ENCODE results near the gene ARHGEF2.
A peak's percentile ranks its signal among the peaks of the same experiment; 100 is the strongest.

ARHGEF2 gene

GRCh38 chr1:155919801-155920200 is 58.5 kb downstream of the ARHGEF2 start:
- DNase-seq (ENCODE audit: low read depth), result no peak
- Histone ChIP-seq H3K9ac (ENCODE audit: low read length) (no peak overlapping the region), H3K4me3 (ENCODE audit: low read length) (no peak overlapping the region), H3K4me1 (ENCODE audit: control insufficient read depth, insufficient read depth, low read length) (no peaks in the 10 kb centered on the region), H3K36me3 (ENCODE audit: control insufficient read depth, insufficient read depth, low read length, severe bottlenecking) (peaks cover 96% of the 10 kb centered on the region), H3K27me3 (replicated peaks; ENCODE audit: control insufficient read depth, insufficient read depth, low read length) (no peaks in the 10 kb centered on the region), H3K9me3 (ENCODE audit: control insufficient read depth, low read length) (no peaks in the 10 kb centered on the region)

- peaks cover 97% of the 10 kb centered on the region for H3K36me3 ChIP-seq (ENCODE audit: control insufficient read depth, insufficient read depth, low read length, severe bottlenecking)
- no peaks in the 10 kb centered on the region for H3K9me3 ChIP-seq (ENCODE audit: control insufficient read depth, low read length)
Observed at GRCh38 chr1:155918660-155919059, 59.7 kb downstream of the ARHGEF2 start.

GRCh38 chr1:155913969-155914757 is 64.2 kb downstream of the ARHGEF2 start:
- Histone ChIP-seq H3K9ac (ENCODE audit: low read length) (no peak overlapping the region), H3K36me3 (ENCODE audit: control insufficient read depth, insufficient read depth, low read length, severe bottlenecking) (peaks cover 75% of the 10 kb centered on the region), H3K9me3 (ENCODE audit: control insufficient read depth, low read length) (no peaks in the 10 kb centered on the region), H3K27me3 (replicated peaks; ENCODE audit: control insufficient read depth, insufficient read depth, low read length) (no peaks in the 10 kb centered on the region), H3K4me1 (ENCODE audit: control insufficient read depth, insufficient read depth, low read length) (peaks cover 17% of the 10 kb centered on the region), H3K4me3 (ENCODE audit: low read length) (no peak overlapping the region)
- peak; percentile 20 for DNase-seq (ENCODE audit: low read depth)

More at GRCh38 chr1:155918660-155919059, 59.7 kb downstream of the ARHGEF2 start:
- Histone ChIP-seq H3K9ac (ENCODE audit: low read length) (no peak overlapping the region), H3K27me3 (replicated peaks; ENCODE audit: control insufficient read depth, insufficient read depth, low read length) (no peaks in the 10 kb centered on the region), H3K4me1 (ENCODE audit: control insufficient read depth, insufficient read depth, low read length) (no peaks in the 10 kb centered on the region), H3K4me3 (ENCODE audit: low read length) (no peak overlapping the region)
- no peak for DNase-seq (ENCODE audit: low read depth)

DNA sequence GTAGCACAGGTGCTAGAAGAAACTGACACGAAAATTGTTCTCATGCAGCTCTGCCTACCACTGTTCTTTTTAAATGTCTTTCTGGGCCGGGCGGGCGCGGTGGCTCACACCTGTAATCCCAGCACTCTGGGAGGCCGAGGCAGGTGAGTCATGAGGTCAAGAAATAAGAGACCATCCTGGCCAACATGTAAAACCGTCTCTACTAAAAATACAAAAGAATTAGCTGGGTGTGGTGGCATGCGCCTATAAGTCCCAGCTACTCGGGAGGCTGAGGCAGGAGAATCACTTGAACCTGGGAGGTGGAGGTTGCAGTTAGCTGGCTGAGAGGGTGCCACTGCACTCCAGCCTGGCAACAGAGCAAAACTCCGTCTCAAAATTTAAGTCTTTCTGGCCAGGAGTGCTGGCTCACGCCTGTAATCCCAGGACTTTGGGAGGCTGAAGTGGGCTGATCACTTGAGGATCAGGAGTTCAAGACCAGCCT is 66.3 kb downstream of the ARHGEF2 start:
- Histone ChIP-seq H3K36me3 (ENCODE audit: control insufficient read depth, insufficient read depth, low read length, severe bottlenecking) (peaks cover 72% of the 10 kb centered on the region), H3K27me3 (replicated peaks; ENCODE audit: control insufficient read depth, insufficient read depth, low read length) (no peaks in the 10 kb centered on the region), H3K4me3 (ENCODE audit: low read length) (peak overlapping the region; percentile 88), H3K9me3 (ENCODE audit: control insufficient read depth, low read length) (no peaks in the 10 kb centered on the region), H3K4me1 (ENCODE audit: control insufficient read depth, insufficient read depth, low read length) (peaks cover 17% of the 10 kb centered on the region), H3K9ac (ENCODE audit: low read length) (peak overlapping the region; percentile 88)
- no peak for DNase-seq (ENCODE audit: low read depth)

GRCh38 chr1:155911156-155912055 is 66.9 kb downstream of the ARHGEF2 start, which contains the start of gene RIT1:
Gene RIT1 (minus strand): TSS chr1:155911349. CDS start chr1:155910761, 588 bp downstream.
- Histone ChIP-seq H3K4me3 (ENCODE audit: low read length) (peak within 1 kb of the TSS; percentile 88), H3K36me3 (ENCODE audit: control insufficient read depth, insufficient read depth, low read length, severe bottlenecking) (peaks cover 70% of the 10 kb centered on the region), H3K9ac (ENCODE audit: low read length) (peak within 1 kb of the TSS; percentile 88), H3K27me3 (replicated peaks; ENCODE audit: control insufficient read depth, insufficient read depth, low read length) (no peaks in the 10 kb centered on the region), H3K9me3 (ENCODE audit: control insufficient read depth, low read length) (no peaks in the 10 kb centered on the region), H3K4me1 (ENCODE audit: control insufficient read depth, insufficient read depth, low read length) (peaks cover 17% of the 10 kb centered on the region)
- peak; percentile 95 for DNase-seq (ENCODE audit: low read depth)

DNA sequence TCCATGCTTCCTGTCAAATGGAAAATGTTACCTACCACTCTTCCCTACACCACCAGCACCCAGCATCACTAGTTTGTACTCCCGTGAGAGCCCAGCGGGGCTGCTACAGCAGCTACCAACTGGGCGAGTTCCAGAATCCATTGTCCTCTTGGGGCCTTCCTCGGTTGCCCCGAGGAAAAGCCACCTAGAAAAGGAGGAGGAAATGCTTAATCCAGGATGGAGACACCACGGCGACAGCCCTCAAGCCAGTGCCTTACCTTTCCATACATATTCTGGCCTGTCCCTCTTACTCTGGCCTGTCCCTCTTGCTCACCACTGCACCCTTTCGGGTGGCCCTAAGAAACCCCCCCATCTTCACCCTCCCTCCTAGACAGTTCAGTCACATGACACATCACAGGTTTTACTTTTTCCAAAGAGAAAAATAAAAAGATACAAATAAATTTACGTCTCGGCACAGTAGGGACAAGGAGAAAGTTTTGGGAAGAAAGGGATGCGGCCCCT is 67.7 kb downstream of the ARHGEF2 start:
- H3K9ac ChIP-seq (ENCODE audit: low read length), result peak overlapping the region; percentile 88
- peak; percentile 63 for DNase-seq (ENCODE audit: low read depth)
- H3K4me1 ChIP-seq (ENCODE audit: control insufficient read depth, insufficient read depth, low read length), result peaks cover 17% of the 10 kb centered on the region
- no peaks in the 10 kb centered on the region for H3K9me3 ChIP-seq (ENCODE audit: control insufficient read depth, low read length)
- H3K4me3 ChIP-seq (ENCODE audit: low read length), result peak overlapping the region; percentile 88
- peaks cover 70% of the 10 kb centered on the region for H3K36me3 ChIP-seq (ENCODE audit: control insufficient read depth, insufficient read depth, low read length, severe bottlenecking)
- no peaks in the 10 kb centered on the region for H3K27me3 ChIP-seq (replicated peaks; ENCODE audit: control insufficient read depth, insufficient read depth, low read length)

GRCh38 chr1:155909894-155910293 is 68.5 kb downstream of the ARHGEF2 start:
- peak overlapping the region; percentile 88 for H3K4me3 ChIP-seq (ENCODE audit: low read length)
- no peaks in the 10 kb centered on the region for H3K9me3 ChIP-seq (ENCODE audit: control insufficient read depth, low read length)
- H3K4me1 ChIP-seq (ENCODE audit: control insufficient read depth, insufficient read depth, low read length), result peaks cover 17% of the 10 kb centered on the region
- no peaks in the 10 kb centered on the region for H3K27me3 ChIP-seq (replicated peaks; ENCODE audit: control insufficient read depth, insufficient read depth, low read length)
- no peak overlapping the region for H3K9ac ChIP-seq (ENCODE audit: low read length)
- DNase-seq (ENCODE audit: low read depth), result peak; percentile 60
- H3K36me3 ChIP-seq (ENCODE audit: control insufficient read depth, insufficient read depth, low read length, severe bottlenecking), result peaks cover 70% of the 10 kb centered on the region

- Histone ChIP-seq H3K4me1 (ENCODE audit: control insufficient read depth, insufficient read depth, low read length) (no peaks in the 10 kb centered on the region), H3K4me3 (ENCODE audit: low read length) (no peak overlapping the region), H3K27me3 (replicated peaks; ENCODE audit: control insufficient read depth, insufficient read depth, low read length) (no peaks in the 10 kb centered on the region), H3K9me3 (ENCODE audit: control insufficient read depth, low read length) (no peaks in the 10 kb centered on the region), H3K9ac (ENCODE audit: low read length) (no peak overlapping the region), H3K36me3 (ENCODE audit: control insufficient read depth, insufficient read depth, low read length, severe bottlenecking) (peaks cover 89% of the 10 kb centered on the region)
- no peak for DNase-seq (ENCODE audit: low read depth)
Observed at GRCh38 chr1:155904261-155904660, 74.1 kb downstream of the ARHGEF2 start.

- no peaks in the 10 kb centered on the region for H3K27me3 ChIP-seq (replicated peaks; ENCODE audit: control insufficient read depth, insufficient read depth, low read length)
Observed at GRCh38 chr1:155900161-155900560, 78.2 kb downstream of the ARHGEF2 start.

GRCh38 chr1:155899683-155900082 is 78.7 kb downstream of the ARHGEF2 start:
- Histone ChIP-seq H3K36me3 (ENCODE audit: control insufficient read depth, insufficient read depth, low read length, severe bottlenecking) (peaks cover 73% of the 10 kb centered on the region), H3K4me3 (ENCODE audit: low read length) (no peak overlapping the region), H3K9me3 (ENCODE audit: control insufficient read depth, low read length) (no peaks in the 10 kb centered on the region), H3K27me3 (replicated peaks; ENCODE audit: control insufficient read depth, insufficient read depth, low read length) (no peaks in the 10 kb centered on the region), H3K4me1 (ENCODE audit: control insufficient read depth, insufficient read depth, low read length) (no peaks in the 10 kb centered on the region), H3K9ac (ENCODE audit: low read length) (no peak overlapping the region)
- no peak for DNase-seq (ENCODE audit: low read depth)

More at GRCh38 chr1:155900161-155900560, 78.2 kb downstream of the ARHGEF2 start:
- Histone ChIP-seq H3K9ac (ENCODE audit: low read length) (no peak overlapping the region), H3K9me3 (ENCODE audit: control insufficient read depth, low read length) (no peaks in the 10 kb centered on the region), H3K36me3 (ENCODE audit: control insufficient read depth, insufficient read depth, low read length, severe bottlenecking) (peaks cover 78% of the 10 kb centered on the region), H3K4me3 (ENCODE audit: low read length) (no peak overlapping the region), H3K4me1 (ENCODE audit: control insufficient read depth, insufficient read depth, low read length) (no peaks in the 10 kb centered on the region)
- no peak for DNase-seq (ENCODE audit: low read depth)

DNA sequence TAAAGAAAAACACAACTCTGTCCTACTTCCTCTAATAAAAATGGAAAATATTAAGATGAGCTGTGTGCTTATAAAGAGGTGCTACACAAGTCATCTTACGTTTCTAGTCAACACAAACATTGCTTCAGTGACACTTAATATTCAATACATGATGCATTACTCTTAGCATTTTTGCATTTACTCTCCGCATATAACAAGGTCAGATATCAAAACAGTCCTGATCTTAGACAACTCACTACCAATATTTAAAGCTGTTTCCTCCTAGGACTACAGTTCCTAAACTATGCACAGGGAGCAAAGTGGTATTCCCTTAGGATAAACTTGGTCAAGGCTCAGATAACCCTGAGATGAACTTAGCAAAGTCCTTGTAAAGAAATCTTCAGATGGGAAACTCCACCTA is 79.5 kb downstream of the ARHGEF2 start:
- Histone ChIP-seq H3K27me3 (replicated peaks; ENCODE audit: control insufficient read depth, insufficient read depth, low read length) (no peaks in the 10 kb centered on the region), H3K36me3 (ENCODE audit: control insufficient read depth, insufficient read depth, low read length, severe bottlenecking) (peaks cover 65% of the 10 kb centered on the region), H3K9ac (ENCODE audit: low read length) (no peak overlapping the region), H3K4me1 (ENCODE audit: control insufficient read depth, insufficient read depth, low read length) (peaks cover 3% of the 10 kb centered on the region), H3K4me3 (ENCODE audit: low read length) (no peak overlapping the region), H3K9me3 (ENCODE audit: control insufficient read depth, low read length) (no peaks in the 10 kb centered on the region)
- no peak for DNase-seq (ENCODE audit: low read depth)

Data from adipocyte (in vitro differentiated cells).